Measurements from ENCODE around the gene ADISSP.

DNA sequence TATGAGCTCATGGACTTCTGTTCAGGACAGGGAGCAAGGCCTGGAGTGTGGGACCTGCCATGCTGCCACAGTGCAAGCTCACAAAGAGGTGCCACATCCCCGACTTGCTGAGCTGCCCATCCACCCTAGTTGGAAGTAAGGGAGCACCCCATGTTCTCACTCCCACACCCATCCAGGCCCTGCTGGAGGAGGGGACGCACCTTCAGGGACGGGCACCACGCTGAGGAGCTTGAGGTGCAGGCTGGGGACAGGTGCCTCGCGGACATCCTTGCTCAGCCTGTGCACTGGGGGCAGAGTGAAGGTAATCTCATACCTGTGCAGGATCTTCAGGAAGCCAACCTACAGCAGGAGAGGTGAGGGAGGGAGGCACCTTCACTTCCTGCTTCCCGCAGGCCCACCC, 12.3 kb downstream of the ADISSP start:
- TF ChIP-seq GABPA (IDR thresholded peaks at IDR 0.05; ENCODE audit: borderline replicate concordance, insufficient read depth, low read length) (no peak), KDM1A (IDR thresholded peaks at IDR 0.05; ENCODE audit: borderline replicate concordance, low read length) (no peak), EZH2 (IDR thresholded peaks at IDR 0.05; ENCODE audit: low read depth, low read length, severe bottlenecking) (no peak), TAF1 (IDR thresholded peaks at IDR 0.05; ENCODE audit: low read depth, low read length) (no peak), POLR2A (IDR thresholded peaks at IDR 0.05; ENCODE audit: control extremely low read depth in 1 of 2, low read depth in 2 of 2, low read length in 2 of 2) (no peak), BRCA1 (IDR thresholded peaks at IDR 0.05; ENCODE audit: low read depth, low read length) (no peak), CHD2 (IDR thresholded peaks at IDR 0.05; ENCODE audit: low read length) (no peak), CHD1 (IDR thresholded peaks at IDR 0.05; ENCODE audit: low read depth, low read length) (no peak), ZNF274 (IDR thresholded peaks at IDR 0.05; ENCODE audit: borderline replicate concordance, extremely low read depth, low read length) (no peak)
- TF ChIP-seq, protein P1, sequence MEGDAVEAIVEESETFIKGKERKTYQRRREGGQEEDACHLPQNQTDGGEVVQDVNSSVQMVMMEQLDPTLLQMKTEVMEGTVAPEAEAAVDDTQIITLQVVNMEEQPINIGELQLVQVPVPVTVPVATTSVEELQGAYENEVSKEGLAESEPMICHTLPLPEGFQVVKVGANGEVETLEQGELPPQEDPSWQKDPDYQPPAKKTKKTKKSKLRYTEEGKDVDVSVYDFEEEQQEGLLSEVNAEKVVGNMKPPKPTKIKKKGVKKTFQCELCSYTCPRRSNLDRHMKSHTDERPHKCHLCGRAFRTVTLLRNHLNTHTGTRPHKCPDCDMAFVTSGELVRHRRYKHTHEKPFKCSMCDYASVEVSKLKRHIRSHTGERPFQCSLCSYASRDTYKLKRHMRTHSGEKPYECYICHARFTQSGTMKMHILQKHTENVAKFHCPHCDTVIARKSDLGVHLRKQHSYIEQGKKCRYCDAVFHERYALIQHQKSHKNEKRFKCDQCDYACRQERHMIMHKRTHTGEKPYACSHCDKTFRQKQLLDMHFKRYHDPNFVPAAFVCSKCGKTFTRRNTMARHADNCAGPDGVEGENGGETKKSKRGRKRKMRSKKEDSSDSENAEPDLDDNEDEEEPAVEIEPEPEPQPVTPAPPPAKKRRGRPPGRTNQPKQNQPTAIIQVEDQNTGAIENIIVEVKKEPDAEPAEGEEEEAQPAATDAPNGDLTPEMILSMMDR (IDR thresholded peaks at IDR 0.05; ENCODE audit: control extremely low read depth in 1 of 3, insufficient read depth in 1 of 3, low read depth in 1 of 3, low read length in 3 of 3) = no peak
- TF ChIP-seq, protein P2, sequence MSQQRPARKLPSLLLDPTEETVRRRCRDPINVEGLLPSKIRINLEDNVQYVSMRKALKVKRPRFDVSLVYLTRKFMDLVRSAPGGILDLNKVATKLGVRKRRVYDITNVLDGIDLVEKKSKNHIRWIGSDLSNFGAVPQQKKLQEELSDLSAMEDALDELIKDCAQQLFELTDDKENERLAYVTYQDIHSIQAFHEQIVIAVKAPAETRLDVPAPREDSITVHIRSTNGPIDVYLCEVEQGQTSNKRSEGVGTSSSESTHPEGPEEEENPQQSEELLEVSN (IDR thresholded peaks at IDR 0.05) = no peak
